ENCODE measurements around the gene AATF.

GRCh38 chr17:36946726-36947091 is 2.0 kb upstream of the AATF start:
- no peak for TF ChIP-seq CTCF (IDR thresholded peaks at IDR 0.05)
- no peak for TF ChIP-seq IRF2 (CRISPR knock-in tag; IDR thresholded peaks at IDR 0.05; ENCODE audit: borderline replicate concordance, low read depth)
- no peak for TF ChIP-seq FOXP4 (CRISPR knock-in tag; IDR thresholded peaks at IDR 0.05)
- no peak for TF ChIP-seq USF2 (CRISPR knock-in tag; IDR thresholded peaks at IDR 0.05)
- TF ChIP-seq MAX (CRISPR knock-in tag; IDR thresholded peaks at IDR 0.05), result no peak
- TF ChIP-seq NFE2L1 (CRISPR knock-in tag; IDR thresholded peaks at IDR 0.05), result no peak
- TF ChIP-seq IRF1 (CRISPR knock-in tag; IDR thresholded peaks at IDR 0.05), result no peak
- no peak for TF ChIP-seq HMGXB4 (CRISPR knock-in tag; IDR thresholded peaks at IDR 0.05)
- no peak for TF ChIP-seq JAZF1 (CRISPR knock-in tag; IDR thresholded peaks at IDR 0.05)
- TF ChIP-seq PRDM15 (CRISPR knock-in tag; IDR thresholded peaks at IDR 0.05), result no peak
- TF ChIP-seq FOXK1 (CRISPR knock-in tag; IDR thresholded peaks at IDR 0.05), result no peak

Measured in WTC11 (cell line).